D341Med (cell line): Measurements from ENCODE around the gene SUSD6.

ENCODE experiments used
- DNase-seq: peaks from one replicate; pipeline ENCODE4 v3.0.0; 2012; ENCODE audit warnings: low spot score

The SUSD6 gene

GRCh38 chr14:69648480-69649451 is 37.4 kb downstream of the SUSD6 start:
- DNase-seq, result no peak

- no peak for DNase-seq
Measured at GRCh38 chr14:69650948-69651369, 39.6 kb downstream of the SUSD6 start.

DNA sequence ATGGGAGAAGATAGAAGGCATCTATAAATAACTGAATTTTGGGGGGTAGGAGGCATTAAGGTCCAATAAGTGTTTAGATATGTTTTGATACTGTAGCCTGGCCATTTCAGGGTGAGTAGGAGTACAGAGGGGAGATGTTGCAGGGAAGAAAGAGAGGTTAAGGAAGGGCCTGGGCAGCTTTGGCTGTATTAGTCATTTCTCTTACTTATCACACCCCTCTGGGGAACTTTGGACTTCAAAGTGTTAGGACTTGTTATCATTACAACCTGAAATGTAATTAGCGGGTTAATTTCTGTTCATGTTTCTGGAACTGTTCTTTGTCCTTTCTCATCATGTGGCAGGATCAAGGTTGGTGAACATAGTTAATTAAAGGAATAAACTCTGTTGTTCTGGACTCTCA is 40.3 kb downstream of the SUSD6 start:
- DNase-seq, result no peak

- no peak for DNase-seq
Measured at GRCh38 chr14:69652942-69653684, 41.7 kb downstream of the SUSD6 start.

DNA sequence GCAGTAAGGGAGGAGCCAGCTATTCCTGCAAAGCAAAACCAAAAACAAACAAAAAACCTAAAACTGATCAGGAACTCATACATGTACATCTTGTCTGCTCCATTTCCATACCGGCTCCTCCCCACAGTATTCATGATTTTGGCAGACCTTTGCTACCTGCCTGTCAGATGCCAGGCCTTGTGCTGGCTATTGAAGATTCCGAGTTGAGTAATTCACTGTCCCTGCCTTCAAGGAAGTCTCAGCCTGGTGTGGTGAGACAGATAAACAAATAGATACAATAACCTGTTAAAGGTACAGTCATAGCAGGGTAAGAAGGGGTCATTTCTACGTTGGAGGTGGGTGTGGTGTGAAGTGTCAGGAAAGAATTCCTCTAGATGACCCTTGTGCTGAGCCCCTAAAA is 42.7 kb downstream of the SUSD6 start:
- DNase-seq, result no peak

DNA sequence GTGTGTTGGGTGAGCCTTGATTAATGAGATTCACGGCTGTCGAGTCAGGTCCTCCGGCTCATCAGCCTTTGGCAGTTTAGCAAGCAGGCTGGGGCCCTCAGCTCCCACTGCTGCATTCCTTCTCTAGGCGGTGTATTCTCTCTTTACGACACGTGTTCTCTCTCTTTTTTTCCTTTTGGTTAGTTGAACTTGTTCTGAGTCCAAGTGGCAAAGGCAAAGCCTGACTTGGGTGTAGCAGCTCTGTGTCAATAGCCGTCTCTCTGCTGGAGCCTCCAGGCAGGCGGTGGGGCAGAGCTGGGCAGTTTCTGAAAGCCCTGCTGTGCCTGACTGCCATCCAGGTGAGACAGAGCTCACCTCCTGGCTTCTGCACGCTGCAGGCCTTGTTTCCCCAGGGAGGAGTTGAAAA is 46.6 kb downstream of the SUSD6 start:
- DNase-seq, result no peak

DNA sequence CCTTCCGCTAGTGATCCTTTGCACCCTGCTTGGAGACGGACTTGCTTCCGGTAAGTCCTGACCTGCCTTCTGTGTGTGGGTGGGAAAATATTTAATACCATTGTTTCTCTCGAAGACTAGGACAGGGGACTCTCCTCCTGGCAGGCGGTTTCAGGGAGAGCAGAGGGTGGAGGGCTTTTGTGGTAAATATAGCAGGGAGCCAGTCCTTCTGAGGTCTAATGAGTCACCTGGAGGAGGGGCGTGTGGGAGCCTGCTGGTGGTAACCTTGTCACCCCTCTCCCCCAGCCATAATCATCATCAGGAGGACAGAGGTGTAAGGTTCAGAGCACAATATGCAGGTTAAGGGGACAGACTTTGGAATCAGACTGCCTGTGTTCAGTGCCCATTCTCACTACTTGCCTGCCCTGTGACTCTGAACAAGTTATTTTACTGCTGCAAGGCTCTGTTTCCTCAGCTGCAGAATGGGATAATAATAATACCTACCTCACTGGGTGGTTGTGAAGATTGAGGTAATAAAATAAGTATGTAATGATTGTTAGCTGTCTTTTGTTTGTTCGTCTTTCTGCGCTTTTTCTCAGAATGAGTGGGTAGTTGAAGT is 47.4 kb downstream of the SUSD6 start:
- no peak for DNase-seq

GRCh38 chr14:69660344-69661193 is 49.2 kb downstream of the SUSD6 start:
- no peak for DNase-seq

- no peak for DNase-seq
Measured at GRCh38 chr14:69661194-69661537, 49.8 kb downstream of the SUSD6 start.

GRCh38 chr14:69662636-69663299 is 51.4 kb downstream of the SUSD6 start:
- DNase-seq, result no peak

DNA sequence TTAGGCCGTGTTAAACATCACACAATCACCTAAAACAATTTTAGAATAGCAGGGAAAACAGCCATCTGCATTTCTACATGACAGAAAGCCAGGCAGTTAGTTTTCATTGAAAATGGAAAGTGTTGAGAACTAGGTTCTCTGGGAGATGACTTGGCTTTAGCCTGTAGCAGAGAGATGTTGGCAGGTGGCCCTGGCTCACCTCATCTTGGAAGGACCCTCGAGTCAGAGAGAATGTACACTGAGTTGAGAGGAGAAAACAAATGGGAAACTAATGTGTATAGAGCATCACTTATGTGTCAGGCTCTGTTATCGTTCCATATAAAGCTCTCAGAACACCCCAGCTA is 51.9 kb downstream of the SUSD6 start:
- no peak for DNase-seq

GRCh38 chr14:69664265-69664664 is 52.9 kb downstream of the SUSD6 start:
- DNase-seq, result no peak

GRCh38 chr14:69664865-69665526 is 53.6 kb downstream of the SUSD6 start:
- DNase-seq, result no peak

DNA sequence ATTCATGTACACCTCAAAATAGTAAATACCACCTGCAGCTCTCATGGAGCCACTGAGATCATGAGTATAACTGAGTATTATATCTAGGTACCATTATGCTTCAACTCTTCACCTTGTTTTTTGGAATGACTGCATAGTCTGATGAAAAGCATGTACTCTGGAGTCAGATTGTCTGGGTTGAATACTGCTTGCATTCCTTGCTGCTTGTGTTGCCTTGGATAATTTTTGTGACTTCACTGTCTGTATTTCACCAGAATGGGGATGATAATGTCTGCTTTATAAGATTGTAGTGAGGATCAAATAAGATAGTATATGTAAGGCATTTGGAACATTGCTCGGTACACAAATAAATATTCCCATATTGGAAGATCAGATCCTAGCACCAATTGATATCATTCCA is 54.2 kb downstream of the SUSD6 start:
- DNase-seq, result no peak

- no peak for DNase-seq
Measured at GRCh38 chr14:69666112-69666511, 54.7 kb downstream of the SUSD6 start.

DNA sequence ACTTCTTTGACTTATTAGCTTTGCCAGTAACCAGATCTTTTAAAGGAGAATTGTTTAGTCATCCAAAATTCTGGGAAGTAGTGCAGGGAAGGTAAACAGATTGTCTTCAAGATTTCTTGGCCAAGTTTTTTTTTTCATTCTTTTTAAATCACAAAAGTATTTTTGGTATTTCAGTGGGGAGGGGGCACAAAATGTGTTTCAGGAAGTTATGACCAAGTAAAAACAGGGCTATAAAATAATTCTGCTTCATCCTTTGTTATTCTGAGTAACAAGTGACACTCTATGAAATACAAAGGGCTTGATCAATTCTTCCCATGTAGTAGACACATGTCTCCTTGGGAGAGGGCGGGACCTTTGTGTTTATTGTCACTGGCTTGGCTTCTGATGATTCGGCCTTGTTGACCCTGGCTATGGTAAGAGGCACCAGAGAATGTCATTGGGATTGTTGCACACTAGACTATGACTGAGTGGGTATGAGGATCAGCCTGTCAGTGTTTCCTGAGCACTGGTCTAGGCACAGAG is 55.4 kb downstream of the SUSD6 start:
- no peak for DNase-seq

- no peak for DNase-seq
Measured at GRCh38 chr14:69667938-69668335, 56.5 kb downstream of the SUSD6 start.

- DNase-seq, result no peak
Measured at GRCh38 chr14:69669375-69669774, 58.0 kb downstream of the SUSD6 start.

- no peak for DNase-seq
Measured at GRCh38 chr14:69670093-69670492, 58.7 kb downstream of the SUSD6 start.

DNA sequence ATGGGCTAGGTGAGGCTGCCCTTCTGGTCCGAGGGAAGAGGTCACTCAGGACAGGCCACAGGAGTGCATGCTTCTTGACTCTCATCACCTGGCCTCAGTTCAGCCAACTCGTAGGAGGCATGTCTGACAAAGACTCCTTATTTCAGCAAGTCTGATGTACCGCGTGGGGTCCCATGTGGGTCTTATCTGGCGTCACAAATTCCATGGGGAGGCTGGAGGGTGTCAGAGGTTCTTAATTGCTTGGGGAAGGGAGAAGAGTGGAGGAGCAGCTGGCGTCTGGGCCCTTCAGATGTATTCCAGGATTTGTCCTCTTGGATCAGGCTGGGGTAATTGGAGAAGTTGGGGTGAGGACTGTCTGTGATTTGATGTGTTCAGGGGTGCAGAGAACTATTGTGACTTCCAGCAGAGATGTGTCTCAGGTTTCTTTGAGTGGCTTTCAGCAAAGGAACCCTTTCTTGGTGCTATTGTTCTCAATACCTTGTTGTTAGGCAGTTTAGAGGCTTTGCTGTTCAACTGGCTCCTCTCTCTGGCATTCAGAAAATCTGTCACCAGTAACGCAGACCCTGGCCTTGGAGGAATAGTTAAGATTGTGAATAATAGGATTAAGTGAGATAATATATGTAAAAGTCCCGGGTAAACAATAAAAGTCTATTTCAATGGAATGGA is 60.1 kb downstream of the SUSD6 start:
- DNase-seq, result peak; percentile 80
